ENCODE data around the gene ABTB2. TPM values are rescaled to one million over a fixed set of nuclear protein-coding genes. Genes with fewer than 3 reads are reported as not detected.

ABTB2 gene
- total RNA-seq, 1 donor from 2014 or later, result 3.4 TPM

DNA sequence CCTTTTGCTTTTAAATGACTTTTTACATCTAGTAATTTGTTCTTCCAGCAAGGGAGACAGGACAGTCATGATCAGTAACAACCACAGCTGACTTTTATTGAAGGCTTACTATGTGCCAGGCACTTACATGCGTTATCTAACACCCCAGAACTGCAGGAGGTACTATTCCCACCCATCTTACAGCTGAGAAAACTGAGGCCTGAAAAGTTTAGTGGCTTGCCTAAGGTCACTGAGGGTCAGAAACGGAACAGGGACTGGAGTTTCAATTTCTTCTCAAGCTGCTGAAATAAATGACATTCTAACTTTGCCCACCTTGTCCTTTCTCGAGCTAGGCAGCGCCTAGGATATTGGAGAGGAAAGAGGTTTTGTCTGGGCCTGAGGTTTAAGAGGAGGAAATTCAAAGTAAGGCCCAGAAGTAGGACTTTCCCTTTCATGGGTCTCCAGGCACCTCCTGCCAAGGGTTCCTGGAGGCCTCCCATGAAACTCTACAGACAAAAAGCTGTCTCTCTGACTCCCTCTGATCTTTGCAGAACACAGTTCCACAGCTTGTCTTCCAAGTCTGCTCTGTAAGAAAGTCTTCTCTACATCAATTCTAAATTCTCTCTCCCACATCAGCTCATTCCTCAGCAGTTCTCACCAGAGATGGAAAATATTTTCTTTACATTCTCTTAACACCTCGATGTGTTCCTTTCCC lies 150.2 kb downstream of the ABTB2 start:
- ATAC-seq, result no peak

DNA sequence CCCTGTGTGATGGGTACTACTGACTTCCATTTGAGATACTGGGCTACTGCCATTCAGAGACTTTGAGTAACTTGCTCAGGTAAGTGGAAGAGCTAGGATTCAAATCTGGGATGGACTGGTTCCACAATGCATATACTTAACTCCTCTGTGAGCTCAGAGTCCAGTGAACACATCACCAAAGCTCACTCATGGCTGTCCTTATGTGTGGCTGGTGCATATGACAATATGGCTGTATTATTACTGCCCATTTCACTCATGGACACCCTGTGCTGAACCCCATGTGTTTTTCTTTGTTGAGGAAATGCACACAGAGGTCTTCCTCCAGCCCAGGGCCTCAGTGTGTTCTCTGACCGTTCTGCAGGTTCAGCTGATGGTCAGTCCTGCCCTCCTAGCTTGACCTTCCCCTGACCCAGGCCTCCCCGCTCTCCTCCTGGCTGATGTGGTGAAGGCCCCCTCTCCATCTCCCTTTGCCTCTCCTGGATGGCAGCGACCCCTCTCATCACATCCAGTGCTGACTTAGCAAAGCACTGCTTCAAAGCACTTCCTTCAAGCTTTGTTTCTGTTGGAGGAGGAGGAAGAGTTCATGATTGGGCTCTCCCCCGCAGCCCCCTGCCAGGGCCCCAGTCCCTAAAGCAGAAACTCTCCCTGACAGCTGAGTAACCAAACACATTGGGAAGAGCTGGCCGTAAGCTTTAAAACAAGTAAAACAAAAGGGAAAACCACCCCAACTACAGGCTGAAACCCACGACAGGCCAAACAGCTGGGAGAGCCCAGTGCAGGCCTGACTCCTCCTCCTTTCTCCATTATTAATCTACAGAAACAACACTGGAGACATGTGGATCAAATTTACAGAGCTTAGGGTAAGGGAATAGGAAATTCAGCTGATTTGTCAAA lies 151.2 kb downstream of the ABTB2 start:
- no peak for ATAC-seq

DNA sequence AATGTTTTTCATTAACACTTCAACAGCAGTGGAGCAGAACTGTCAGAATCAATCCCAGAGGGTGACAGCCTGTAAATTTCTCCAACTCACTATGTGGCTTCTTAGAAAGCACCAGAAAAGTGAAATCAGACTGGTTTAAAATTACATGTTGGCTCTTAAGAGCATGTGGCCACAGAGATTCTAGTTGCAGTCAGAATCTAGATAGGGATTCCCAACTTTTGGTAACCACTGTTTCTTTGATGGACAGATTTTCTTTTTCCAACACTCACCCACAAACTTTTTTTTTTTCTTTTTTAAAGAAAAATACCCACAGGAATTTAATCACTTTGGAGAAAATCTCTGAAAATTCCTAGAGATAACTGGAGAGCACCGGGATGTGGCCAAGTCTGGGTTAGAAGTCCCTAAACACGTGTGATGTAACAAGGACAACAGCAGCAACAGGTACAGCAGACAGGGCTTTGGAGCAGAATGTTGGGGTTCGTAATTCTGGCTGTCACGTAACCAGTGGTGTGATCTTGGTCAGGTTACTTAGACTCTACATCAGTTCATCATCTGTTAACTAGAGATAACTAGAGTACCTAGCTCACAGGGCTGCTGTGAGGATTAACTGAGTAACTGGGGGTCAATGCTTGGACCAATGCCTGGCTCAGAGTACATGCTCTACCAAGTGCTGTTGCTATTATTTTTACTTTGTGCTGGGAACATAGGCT lies 152.3 kb downstream of the ABTB2 start:
- ATAC-seq, result no peak

DNA sequence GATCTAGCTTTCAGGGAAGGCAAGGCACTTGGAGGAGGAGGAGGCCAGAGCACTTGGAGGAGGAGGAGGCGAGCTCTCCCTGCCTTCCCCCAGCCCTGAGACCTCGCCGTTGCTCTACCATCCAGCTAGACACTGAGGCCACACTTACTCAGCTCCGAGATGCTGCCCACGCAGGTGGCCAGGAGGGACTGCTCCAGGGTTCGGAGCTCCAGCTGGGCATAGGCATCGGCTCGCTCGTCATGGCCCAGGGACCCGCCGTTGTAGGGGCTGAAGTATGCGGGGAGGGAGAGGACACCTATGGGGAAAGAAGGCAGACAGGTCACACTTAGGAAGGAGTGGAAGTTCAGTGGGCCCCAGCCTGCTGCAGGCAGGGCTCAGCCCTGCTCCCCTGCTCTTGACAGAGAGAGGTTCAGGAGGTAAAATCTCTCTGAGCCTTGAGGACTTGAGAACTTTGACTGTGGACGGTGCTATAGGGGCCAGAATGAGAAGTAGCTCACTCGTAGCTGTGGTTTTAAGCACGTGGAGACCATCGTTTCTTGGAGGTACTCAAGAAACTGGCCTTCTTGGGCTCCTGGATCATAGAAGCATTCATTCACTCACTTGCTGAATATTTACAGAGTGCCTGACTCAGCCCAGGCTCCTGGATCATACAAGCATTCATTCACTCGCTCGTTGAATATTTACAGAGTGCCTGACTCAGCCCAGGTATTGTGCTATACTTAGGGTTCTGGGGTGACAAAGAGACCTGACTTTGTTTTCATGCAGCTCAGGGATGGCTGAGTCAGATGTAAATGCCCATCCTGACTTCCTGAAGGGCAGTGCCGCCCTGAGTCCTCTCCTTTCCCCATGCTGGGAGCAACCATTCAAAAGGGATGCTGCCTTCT lies 153.2 kb downstream of the ABTB2 start:
- peak; percentile 97 for ATAC-seq

DNA sequence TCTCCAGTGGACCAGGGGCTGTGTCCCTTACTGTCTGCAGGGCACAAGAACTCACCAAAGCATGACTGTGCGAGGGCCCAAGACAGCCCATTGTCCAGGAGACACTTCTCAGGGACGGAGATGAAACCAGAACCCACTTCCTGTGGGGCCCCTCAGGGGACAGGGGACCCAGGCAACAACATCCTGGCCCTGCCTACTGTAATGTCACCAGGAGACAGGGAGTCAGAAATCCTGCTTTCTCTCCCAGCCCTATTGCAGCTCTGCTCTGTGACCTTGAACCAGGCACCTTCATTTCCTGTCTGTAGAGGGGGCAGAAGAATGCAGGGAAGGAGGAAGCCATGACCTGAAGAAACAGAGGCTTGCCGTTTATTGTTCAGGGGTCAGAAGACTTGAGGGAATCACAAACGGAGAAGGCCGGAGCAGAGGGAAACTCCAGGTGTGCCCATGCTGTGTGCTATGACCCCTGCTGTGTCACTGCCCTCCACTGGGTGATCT lies 154.4 kb downstream of the ABTB2 start:
- ATAC-seq, result no peak

DNA sequence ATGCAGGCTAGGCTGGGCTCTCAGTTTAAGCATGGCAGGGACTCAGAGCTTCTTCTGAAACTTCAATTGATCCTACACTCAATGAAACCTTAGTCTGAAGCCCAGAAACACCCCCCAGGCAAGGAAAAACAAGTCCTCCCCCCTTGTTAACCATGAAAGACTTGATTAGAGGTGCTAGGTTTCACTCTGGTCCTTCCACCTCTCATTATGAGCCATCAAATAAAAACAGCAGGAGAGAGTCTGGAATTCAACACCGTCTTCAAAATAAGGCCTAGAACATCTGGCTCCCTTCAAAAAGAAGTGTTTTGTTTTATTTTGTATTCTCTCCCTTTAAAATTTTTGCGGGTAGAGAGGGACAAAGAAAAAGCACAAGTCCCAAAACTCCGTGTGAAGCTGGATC lies 156.7 kb downstream of the ABTB2 start:
- ATAC-seq, result no peak

DNA sequence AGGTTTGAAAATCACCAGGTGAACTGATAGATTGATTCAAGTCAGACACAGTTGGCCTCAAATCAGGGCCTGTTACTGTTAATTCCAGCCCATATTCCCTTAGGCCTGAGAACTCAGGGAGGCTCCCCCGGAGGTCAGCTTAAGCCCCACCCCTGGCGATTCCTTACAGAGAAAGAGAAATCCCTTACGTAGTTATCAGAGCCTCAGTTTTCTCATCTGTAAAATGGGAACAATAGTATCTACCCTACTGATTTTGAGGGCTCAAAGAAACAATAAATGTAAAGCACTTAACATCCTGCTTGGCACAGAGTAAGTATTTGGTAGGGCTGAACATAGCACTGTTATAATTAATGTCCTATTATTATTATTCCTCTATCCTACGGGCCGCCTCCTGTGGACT lies 158.3 kb downstream of the ABTB2 start:
- no peak for ATAC-seq

DNA sequence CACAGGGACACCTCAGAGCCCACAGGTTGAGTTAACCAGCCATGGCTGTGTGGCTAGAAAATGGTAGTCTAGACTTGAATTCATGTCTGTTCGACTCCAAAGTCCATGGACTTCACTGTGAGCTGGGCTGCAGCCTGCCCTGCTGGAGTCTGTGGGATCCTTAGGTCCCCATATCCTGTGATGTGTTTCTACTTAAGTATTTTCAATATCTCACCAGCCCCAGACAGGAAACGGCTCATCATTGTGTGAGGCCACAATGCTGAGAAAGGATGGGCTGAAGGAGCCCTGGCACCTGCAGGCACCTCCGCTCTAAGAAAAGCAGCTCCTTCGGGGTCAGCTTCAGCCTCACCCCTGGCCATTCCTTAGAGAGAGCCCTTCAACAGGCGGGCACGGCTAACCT lies 159.3 kb downstream of the ABTB2 start:
- ATAC-seq, result no peak

DNA sequence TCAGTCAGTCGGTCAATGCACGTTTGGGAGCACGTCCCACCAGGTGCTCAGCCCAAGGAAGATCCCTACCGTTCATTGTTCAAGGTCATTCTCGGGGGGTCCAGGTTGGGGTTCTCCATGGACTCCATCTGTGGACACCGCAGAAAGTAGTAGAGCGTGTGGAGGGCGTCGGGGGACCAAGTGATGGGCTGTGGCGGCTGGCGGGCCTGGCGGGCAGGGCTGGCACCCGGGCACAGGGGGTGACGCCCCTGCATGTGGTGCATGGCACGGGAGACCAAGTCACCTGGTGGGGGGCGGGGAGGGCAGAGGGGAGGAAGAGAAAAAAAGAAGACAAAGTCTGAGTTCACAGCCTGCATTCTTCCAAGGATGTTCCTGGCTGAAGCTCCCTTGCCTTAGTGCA lies 160.6 kb downstream of the ABTB2 start:
- ATAC-seq, result no peak

DNA sequence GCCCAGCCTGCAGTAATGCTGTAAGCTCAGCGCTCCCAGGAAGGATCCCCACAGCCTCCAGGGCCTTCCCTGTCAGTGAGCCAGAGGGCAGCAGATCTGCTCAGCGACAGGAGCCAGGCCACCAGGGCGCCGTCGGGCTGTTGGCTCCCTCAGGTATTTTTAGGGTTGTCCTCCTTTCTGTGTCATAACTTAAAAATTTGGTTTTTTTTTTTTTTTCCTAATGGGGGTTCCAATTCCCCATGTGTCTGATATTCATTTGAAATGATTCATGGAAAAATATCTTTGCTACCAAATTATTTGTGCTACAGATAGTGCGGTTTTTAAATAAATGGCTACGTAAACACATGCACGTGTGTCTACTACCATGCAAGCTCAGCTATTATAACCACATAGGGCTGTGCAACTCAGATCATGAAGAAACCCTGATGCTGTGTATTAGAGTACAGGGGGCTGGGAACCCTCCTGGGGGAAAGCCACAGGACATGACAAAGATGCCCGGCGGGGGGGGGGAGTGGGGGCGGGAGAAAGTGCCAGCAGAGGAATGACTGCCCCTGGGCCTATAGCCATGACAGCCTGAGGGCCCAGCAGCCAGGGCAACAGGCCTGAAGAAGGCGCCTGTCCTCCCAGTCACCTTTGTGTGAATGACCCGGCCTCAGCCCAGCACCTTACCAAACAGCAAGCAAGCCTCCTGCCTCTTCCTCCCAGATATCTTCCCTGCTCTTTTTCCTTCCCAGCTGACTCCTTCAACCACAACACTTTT lies 163.1 kb downstream of the ABTB2 start:
- no peak for ATAC-seq

DNA sequence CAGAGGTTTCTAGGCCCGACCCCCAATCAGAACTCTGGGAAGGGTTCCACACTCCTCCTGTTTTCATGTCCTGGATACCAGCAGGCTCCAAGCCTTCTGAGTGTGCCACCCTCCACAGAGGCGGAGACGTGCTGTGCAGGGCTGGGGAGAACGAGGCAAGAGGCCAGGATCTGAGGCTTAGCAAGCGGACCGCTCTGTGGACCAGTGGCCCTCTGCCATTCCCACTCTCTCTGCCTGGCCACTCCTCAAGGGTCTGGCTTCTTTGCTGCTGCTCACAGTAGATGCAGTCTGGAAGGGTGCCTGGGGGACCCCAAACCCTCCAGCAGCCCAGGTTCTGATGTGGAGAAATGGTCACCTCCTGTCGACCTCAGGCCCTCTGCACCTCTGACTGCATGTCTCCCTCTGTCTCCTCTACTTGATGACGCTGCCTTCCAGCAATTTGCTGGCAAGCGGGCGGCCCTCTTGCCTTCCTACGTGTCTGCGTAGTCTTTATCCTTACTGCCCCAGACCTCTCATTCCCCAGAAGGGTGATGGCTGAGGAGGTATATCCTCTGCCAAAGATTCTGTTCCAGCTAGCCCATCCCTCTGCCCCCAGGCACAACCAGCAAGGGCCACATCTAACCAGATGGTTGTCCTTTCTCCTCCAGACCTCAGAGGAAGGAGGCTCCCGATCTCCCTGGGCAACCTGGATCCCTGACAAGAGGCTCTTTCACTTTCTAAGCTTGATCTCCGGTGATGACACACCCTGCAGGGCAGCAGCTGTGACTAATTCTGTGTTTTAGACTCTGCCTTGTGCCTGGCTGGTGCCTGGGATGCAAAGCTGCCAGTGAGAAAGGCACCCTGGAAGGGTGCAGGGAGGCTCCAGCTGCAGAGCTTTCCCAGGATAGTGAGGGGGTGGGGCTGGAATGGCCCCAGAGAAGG lies 165.1 kb downstream of the ABTB2 start:
- peak; percentile 91 for ATAC-seq

DNA sequence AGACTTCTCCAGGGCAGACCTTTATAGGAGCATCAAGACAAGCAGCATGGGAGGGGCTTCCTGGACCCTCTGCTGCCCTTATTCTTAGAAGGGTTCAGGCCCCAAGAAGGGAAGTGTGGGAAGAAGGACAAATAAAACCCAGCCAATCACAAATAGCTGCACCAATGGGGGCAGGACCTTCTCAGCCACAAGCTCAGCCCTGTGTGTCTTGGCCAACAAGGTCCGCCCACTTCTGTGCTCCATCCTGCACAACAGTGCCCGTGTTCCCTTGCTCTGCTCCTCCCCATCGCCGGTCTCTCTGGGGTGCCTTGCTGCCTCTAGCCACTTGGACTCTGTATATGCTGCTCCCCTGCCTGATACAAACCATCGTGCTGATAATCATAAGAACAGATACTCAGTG lies 166.2 kb downstream of the ABTB2 start:
- no peak for ATAC-seq

DNA sequence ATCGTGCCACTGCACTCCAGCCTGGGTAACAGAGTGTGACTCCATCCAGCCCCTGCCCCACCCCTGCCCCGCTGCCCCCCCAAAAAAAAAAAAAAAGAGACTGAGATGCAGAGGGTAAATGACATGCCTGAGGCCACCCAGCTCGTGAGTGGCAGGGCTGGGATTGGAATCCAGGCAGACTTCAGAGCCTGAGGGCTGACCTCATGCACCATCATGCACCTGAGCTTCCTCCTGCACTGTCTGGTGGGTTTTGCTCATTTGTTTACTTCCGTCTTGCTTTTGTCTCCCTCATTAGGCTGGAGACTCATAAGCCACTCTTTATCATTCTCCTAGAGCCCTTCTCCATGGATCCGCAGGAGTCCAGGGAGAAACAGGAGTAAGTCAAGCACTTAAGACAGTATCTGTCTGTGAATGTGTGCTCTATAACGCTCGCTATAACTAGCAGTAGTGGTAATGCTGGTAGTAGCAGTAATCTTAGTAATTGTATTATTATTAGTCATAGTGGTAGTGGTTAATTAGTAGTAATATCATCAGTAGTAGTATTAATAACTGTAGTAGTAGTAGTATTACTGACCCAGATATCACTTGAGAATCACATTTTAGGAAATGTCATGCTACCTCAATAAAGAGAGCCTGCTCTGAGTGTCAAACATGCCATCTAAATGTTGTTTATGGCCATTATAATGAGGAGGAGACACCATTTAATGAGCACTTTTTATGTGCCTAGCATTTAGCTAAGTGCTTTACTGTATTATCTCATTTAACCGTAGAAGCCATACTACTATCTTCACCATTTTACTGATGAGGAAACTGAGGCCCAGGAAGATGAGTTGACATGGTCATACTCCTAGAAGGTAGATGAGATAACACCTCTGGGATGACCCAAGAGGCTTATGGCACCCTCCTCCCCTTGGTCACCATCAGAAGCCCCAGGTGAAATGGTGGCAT lies 167.3 kb downstream of the ABTB2 start:
- ATAC-seq, result no peak

DNA sequence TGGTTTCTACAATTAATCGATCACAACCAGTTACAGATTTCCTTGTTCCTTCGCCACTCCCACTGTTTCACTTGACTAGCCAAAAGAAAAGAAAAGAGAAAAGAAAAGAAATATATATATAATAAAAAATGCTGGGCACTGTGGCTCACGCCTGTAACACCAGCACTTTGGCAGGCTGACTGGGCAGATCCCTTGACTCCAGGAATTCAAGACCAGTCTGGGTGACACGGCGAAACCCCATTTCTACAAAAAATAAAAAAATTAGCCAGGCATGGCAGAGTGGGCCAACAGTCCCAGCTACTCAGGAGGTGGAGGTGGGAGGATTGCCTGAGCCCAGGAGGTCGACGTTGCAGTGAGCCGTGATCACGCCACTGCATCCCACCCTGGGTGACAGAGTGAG lies 168.6 kb downstream of the ABTB2 start:
- ATAC-seq, result no peak

DNA sequence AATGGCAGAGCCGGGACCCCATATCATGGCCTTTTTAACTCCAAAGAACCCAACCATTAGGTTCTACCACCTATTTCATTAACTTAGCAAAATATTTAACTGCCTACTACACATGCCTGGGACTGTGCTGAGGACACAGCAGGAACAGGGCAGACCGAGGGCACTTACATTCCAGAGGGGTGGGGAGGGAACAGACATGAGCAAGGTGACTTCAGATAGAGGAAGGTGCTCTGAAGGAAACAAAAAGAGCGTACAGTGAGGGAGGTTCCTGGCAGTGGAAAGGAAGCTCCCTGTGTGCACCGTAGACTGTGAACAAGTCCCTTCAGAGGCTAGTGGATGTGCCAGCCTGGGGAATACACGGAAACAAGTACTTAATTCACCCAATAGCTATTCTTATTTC lies 169.6 kb downstream of the ABTB2 start:
- no peak for ATAC-seq

DNA sequence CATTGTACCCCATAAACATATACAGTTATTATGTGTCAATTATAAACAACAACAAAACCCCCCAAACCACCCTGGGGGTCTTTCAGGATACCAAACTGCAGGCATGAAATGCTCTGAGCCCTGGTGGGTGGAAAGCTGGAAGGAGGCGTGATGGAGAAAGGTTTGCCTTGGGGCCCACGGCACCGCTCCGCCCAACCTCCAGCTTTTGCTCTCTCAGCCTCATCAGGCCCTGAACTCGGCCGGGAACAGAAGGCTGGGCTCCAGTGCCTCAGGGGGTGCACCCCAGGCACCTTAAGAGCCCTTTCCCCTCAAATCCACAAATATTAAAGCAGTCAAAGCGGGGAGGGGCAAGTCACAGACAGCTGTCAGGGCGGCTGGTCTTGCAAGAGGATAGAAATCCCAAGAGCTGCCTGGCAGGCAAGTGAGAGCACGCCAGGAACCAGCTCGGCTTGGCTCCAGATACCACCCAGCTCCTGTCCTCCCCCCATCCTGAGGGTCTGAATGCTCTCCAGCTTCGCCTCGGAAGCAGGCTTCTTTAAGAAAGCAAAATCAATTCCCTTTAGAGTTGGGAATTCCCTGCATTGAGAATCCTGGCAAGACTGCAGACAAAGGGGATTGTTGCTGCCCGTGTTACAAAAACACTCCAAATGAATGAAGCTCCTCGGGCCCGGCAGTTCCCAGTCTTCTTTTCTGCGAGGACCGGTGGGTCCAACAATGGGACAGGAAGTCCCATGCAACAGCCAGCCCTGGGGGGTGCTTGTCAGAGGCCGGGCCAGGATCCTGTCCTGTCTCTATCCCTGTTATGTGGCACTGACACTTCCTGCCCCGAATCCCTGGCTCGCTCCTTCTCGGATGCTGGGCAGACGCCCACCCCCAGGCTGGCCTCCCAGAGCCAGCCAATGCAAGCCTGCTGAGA lies 171.6 kb downstream of the ABTB2 start:
- ATAC-seq, result no peak

DNA sequence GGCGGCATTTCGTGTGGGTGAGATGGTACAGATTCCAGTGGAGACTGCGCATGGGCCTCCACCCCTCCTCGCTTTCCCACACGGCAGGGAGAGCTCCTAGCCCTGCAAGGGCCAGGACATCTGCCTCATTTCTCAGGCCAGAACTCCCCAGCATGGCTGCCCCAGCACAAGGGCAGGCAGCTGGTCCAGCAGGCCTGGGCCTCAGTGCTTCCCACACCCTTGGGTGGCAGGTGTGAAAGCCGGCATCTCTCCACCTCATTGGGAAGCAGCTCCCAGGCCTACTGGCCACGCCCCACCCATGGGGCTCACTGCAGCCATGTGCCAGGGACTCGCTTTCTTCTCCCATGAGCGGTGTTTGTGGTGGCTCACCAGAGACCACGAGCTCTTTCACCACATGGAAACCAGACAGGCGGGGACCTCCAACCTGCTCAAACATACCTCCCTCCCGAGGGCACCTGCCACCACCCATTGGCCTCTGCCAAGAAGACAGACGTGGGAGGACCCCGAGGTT lies 173.2 kb downstream of the ABTB2 start:
- ATAC-seq, result no peak
